GM21717 (cell line): Measurements from ENCODE around the gene PELI2.

Experiments
- ATAC-seq: cut with Tn5 transposase; IDR thresholded peaks from one replicate; pipeline ENCODE4 v1.9.1; 2021; ENCODE audit warnings: mild to moderate bottlenecking, moderate library complexity; ENCODE audit not compliant: unreplicated experiment

Gene PELI2

DNA sequence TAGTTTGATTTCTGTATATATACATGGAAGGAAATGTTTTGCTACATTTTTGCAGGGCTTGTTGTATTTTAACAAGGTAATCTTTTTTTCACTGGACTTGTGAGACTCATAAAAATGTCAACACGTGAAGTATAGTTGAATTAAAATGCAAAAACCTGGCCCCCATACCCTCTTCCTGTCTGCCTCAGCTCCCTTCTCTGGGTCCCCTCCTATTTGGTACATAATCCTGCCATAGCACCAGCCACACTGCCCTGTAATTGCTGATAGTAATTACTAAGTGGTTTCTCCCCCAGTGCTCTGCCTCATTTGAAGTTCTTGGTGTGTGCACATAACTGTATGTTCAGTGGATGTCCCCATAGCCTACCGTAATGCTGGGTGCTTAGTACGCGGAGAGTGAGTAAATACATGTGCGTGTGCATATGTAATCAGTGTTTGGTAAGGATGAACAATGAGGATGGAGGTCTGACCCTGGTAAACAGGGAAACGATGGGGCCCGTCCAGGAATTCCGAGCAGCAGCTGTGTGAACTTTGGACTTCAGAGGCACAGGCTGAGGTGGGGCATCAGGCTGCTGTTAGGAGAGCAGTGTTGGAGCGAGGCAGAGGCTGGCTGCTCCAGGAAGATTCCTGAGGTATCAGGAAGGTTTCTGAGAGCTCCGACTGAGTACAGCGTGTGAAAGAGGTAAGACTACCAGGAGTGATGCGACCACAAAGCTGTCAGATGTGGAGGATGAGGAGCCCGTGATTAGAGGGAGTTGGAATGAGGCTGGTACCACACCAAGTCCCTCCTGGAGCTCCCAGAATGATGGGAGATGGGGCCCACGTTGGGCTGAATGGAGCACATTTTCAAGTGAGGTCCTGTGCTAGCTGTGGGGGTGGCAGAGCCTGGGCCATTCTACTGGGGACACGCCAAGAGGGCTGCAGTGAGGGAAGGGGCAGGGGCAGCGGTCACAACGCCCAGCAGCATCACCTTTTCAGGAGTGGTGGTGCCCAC, 106.8 kb downstream of the PELI2 start:
- ATAC-seq = no peak

DNA sequence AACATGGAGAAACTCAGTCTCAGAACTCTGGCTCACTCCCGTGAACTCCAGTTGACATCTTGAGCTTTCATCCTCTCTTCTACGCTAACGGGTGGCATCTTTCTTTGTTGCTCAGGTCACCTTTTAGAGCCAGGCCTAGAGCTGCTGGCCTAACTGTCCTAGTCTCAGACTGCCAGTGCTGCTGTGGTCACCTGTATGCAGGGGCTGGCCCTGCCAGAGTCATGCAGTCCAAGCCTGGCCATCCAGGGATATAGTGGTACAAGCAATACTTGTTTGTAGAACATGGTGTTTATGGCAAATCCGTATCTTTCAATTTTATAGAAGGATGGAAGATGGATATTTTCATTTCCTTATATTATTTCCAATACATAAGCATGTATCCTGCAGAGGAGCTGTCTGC, 117.2 kb downstream of the PELI2 start:
- no peak for ATAC-seq

DNA sequence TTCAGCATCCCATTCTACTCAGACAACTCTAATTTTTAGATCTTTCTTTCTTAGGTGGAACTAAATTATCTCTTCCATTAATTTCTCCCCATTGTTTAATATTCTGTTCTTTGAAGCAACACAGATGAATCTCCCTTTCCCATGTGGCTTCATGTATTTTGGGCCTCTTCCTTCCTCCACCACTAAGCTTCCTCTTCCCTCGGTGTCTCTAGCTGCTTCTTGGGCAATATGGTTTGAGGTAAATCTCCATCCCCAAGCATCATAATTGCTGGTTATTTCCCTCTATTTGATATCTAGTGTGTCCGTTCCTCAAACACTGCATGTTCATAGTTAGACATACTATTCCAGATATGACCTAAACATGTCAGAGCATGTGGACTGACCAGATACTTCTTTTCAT, 119.2 kb downstream of the PELI2 start:
- no peak for ATAC-seq

DNA sequence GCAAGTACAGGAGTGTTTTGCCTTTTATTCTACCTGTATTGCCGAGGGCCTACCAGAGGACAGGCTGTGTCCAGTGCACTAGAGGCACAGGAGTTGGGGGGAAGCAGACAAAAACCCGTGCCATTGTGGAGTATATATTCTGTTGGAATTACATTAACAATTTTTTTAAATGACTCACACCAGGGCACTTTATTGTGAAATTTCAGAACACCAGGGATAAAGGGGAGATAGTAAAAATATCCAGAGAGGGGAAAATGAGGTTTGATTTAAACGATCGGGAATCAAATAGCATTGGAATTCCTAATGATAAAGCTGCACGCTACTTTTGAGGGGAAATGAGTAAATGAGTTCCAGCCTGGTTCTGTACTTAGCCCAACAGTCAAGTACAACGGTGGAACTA, 123.2 kb downstream of the PELI2 start:
- ATAC-seq = no peak

DNA sequence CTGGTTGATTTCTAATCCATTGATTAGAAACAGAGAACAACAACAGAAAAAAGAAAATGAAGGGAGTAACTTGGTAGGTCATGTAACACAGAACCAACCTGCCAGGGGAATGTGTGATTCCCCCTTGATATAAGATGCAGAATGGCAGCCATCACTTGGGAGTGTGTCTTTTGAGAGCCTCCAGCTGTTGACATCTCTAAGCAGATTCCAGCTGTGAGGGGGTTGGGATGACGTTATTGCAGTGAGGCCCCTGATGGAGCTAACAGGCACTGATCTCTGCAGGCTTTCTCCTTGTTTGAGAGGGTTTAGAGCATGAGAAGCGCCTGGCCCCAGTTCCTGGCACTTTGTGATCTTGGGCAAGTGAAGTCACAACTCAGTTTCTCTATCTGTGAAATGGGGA, 124.9 kb downstream of the PELI2 start:
- ATAC-seq = no peak

DNA sequence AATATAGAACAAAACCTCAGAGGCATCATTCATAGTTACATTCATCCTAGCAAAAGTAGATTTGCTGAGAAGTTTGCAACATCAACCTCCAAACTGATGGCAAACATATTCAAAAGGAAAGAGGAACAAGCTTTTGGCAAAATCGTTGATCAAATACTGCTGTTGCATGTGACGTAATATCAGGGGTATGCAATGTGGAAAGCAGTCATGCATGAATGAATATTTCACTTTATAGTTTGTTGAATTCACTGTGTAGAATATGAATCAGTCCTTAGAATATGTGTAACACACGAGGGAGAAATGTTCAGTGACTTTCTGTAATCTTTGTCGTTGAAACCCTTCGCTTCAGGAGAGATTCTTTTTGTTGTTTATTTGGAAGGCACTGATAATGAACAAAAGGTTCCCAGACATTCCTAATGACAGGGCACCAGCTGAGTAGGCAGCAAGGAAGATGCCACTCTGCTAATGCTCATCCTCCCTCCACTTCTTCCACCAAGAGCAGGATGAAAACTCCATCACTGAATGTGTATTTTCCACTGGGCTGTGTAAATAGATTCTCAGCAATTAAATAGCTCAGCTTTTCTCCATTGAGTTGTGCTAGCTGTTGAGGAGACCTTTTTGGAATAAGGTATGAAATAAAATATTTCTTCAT, 126.1 kb downstream of the PELI2 start:
- ATAC-seq = no peak

DNA sequence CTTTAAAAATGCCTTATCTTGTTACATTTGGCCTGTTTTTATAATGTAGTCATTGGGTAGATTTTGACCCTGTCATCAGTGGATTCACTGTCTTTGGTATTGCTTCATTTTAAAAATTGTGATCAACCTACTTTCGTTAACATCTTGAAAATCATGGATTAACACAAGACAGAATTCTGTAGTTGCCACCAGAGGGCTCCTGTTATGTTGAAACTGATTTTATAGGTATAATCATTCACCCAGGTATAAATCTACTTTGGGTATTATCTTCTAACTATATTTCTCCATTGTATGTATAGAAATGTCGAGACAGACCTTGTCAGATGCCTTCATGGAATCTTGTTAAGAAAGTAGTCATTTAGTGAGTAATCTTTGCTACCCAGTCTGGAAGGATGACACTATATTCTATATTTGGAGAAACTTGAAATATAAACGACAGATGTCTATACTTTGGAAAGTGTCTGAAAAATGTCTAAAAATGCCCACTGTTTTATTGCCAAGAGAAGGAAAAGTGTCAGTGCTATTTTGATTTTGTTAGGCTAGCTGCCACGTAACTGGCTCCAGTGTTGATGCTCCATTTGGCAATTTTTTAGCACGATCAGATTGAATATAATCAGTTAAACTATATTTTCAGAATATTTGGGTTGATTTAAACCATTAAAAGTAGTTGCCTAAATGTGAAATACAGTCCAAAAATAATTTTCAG, 129.4 kb downstream of the PELI2 start:
- no peak for ATAC-seq

DNA sequence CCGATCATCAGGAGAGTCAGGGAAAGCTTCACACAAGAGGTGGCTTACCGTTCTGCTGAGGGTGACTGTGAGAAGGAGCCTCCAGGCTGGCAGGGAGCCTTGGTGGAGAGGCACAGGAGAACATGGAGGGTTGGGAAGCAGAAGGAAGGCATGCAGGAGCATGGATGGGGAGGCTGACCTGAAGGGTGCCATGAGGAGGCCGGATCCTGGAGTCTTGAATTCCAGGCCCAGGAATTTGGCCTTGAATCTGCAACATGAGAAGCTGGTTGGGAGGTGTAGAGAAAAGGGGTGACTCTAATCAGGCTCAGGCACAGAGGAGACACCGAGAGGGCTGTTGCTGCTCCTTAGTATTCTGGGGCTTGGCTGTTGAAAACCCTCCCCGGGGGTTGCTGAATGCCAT, 130.2 kb downstream of the PELI2 start:
- no peak for ATAC-seq

DNA sequence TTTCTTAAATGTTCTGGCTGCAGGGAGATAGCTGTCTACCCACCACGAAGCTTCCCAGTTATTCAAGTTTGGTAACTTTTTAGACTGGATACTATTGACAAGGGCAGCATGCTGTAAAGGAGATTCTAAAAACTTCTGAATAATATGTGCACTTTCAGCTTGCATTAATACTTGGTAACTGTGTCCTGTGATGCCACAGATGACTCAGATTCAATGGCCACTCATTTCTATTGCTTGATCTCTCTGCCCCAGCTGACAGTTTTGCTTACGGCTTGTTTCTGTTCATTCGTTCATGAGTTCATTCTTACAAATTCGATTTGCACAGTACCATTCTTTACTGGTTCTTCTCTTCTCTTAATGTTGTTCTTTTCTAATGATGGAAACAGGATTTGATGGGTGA, 142.8 kb downstream of the PELI2 start:
- ATAC-seq = no peak

DNA sequence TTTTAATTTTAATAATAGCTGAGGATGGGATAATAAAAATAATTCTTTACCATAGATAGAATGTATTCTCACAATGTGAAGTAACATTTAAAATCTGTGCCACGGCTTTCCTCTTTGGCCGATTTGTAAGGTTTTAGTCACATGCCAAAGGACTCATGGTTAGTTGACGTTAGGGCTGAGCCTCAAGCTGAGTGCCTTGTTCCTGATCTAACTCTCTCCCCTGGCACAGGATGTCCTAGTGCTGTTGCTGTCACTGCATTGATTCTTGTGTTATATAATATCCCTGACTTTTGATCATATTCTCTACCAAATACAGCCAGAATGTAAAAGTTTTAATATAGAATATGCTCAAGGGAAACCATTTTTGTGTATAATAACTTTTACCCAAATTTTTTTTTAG, 144.3 kb downstream of the PELI2 start:
- no peak for ATAC-seq

DNA sequence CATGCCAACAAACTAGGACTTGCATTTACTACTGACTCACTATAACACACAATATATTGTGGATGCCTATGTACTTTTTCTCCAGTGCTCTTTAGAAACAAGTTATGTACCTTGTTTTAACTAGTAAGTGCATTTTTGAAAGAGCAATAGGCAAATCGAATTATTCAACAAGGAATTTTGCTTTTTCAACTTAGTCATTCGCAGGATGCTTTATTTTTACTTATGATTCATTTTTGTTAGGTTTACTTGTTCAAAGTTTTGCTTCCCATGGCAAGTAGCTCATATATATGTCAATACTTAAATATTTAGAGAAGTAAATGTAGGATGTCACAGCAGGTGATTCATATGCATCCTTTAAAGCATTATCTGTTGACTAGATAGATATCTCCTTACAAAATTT, 149.8 kb downstream of the PELI2 start:
- no peak for ATAC-seq

DNA sequence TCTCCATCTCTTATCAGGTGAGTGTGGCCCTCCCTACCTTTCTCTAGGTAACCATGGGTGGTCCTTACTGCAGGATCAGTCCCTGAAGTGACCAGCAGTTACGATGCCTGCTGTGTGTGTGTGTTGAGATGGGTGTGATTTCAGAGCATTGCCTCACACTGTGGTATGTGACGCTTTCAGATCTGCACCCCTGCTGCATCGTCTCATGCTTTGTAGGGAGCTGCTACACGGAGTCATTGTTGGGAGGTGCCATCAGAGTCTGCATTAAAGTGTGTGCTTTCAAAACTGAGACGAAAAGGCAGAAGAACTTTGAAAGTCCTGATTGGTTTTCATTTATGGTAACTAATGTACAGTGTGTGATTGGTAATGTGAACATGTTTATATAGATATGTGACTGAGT, 150.5 kb downstream of the PELI2 start:
- no peak for ATAC-seq

DNA sequence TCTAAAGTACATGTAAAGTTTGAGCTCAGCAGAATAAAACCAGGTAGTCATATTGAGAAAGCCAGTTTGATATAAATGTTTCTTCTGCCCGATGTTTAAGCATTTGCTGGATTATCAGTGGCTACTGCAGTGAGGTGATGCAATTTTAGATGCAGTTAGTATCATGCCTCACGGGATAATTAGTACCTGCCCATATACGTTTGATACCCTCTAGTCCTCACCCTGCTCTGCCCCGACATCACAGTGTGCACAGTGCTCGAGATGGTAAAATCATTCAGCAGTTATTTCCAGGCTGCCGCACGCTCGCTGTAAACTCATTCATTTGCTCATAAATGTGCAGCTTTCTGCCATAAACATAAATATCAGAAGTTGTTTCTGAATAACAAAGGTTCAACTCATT, 152.7 kb downstream of the PELI2 start:
- ATAC-seq = no peak

DNA sequence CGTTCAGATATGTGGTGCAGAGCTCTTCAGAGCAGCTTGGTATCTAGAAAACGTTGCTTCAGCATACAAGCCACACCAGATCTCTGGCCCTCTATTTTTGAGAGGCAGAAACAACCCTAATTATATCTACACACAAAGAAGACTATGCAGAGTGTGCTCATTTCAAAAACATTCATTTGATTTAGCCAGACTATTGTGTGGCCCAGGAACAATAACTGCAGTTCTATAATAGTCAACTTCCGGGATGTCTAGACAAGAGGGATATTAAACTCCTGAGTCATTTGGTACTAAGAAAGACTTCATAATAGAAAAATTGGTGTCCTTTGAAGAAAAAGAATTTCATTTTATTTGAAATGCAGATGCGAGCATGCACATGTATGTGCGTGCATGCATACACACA, 153.8 kb downstream of the PELI2 start:
- ATAC-seq = no peak

DNA sequence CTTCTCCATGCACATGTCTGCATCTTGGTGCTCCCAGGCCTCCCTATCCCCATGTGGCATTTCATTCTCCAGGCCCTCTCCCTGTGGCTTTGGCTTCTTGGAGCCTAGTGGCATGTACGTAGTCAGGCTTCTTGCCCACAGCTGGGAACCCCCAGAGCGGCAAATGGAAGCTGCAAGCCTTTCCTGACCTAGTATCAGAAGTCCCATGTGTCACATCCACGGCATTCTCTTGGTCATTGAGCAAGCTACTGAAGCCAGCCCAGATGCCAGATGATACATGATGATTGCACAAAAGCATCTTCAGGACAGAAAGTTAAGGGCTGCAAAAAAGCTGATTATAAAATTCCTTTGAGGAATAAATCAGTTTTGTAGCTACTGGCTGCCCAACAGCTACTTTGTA, 154.9 kb downstream of the PELI2 start:
- no peak for ATAC-seq

DNA sequence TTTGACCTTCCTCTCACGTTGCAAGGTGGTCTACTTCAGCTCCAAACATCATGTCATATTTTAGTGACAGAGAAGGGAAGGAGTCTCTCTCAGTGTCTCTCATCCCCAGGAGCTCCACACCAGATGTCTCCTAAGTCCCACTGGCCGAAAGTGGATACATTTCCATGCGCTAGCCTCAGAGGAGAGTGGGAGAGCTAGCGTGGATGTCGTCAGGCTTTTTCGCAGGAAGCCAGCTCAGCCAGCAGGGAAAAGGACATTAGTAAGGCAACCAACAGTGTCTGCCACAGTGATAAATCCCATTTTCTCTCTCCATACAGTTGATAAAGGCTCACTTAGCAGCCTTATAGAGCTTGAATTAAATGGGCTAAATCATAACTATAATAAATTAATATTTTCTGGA, 155.7 kb downstream of the PELI2 start:
- no peak for ATAC-seq

DNA sequence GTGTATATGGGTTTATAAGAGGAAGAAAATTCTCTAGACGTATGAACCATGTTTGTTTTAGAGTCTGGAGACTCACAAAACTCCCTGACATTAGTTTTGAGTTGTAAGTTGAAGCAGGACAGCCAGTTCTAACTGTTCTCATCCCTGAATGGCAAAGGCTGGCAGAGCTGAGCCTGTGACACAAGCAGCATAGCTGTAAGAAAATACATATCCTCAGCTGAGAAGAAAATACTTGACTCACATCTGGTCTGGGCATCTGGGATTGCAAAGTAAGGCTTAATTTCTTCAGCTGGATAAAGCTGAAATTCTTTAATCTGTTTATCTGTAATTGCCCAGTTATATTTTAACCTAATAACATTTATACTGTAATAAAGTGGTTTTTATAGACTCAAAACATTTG, 156.3 kb downstream of the PELI2 start:
- no peak for ATAC-seq

DNA sequence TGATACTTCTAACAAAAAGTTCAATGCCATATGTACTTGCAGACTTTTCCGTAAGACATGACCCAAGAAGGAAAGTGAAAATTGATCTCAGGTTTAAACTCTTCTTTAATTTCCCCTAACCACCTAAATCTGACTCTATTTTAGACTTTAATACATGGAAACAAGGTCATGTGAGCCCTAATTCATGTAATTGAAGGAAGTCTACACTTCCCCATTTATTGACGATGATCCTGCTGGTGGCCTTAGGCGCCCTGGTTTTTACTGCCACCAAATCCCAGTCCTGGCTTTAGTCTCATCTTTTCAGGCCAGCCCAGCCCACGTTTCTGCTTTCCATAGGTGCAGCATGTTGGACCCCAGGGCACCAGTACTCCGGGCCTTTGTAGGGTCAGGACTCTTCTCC, 157.9 kb downstream of the PELI2 start:
- no peak for ATAC-seq

DNA sequence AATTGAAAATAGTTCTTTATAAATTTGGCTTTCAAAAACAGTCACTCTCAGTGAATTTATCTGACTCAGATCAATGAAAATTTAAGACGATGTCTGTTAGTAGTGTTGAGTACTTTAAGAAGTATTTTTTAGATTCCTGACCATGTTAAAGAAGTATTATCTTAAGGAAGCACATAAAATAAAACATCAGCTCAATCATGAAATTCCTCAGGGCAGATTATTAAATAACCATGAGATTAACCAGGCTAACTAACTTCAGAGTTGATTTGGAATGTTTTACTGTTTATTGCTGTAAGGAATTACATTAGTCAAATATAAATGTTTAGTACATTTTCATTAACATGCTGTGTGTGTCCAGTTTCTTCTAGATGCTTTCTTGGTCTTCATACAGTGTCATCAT, 160.2 kb downstream of the PELI2 start:
- no peak for ATAC-seq

DNA sequence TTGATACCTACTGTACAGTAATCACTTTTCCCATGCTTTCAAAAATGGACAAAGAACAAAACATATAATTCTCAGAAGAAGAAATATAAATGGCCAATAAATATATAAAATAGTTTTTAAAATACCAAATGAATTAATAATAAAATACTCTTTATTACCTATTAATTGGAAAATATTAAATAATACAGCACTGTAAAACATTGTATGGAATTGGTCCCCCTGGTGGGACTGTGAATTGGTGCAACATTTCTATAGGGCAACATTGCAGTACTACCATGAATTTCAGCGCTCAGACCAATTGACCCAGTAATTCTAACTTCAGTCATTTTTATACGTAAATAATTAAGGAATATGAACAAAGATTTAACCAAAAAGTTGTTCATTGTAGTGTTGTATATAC, 162.6 kb downstream of the PELI2 start:
- ATAC-seq = no peak

DNA sequence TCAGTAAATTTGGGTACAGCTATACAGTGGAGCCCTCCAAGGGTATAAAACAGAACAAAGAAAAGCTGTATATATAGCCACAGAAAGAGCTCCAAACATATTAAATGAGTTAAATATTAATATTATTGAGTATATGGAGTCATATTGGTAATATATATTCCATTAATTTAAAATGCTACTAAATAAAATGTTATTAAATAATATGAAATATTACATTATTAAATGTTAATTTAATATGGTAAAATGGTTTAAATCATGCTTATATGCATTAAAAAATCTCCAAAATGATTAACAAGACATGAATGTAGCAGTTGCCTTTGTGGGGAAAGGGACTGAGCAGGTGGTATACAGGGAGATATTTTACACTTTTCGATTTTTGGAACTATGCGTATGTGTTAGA, 164.0 kb downstream of the PELI2 start:
- no peak for ATAC-seq

DNA sequence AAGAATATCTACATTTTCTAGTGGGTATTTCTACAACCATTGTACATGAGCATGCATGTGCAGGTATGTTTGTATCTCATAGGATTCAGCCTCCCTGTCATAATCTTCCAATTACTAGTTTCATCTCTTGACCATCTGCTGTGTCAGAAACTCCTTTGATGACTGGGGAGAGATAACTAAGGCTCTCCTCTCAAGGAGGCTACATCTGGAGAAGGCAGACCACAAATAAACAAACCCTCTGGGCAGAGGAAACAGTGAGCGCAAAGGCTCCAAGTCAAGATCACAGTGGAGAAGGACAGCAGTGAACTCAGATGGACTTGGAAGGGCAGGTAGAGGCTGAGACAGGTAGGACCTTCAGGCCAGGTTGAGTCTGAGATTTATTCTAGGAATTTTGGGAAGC, 166.4 kb downstream of the PELI2 start:
- ATAC-seq = no peak
